DND-41 (cell line): ENCODE data around the gene AGL.

Experiments
- EZH2 ChIP-seq: IDR thresholded peaks from 3 replicates; pipeline ENCODE4 v1.6.1; 2012; ENCODE audit warnings: borderline replicate concordance, low read depth, mild to moderate bottlenecking, moderate library complexity, low read length, inconsistent platforms; ENCODE audit not compliant: severe bottlenecking
- TF ChIP-seq, protein P1 (sequence below): IDR thresholded peaks from 2 replicates; pipeline ENCODE4 v1.5.1; 2012; ENCODE audit warnings: borderline replicate concordance, low read length, moderate library complexity, mild to moderate bottlenecking; ENCODE audit not compliant: poor library complexity, severe bottlenecking; ENCODE audit errors: extremely low read depth

- TF ChIP-seq, protein P1, sequence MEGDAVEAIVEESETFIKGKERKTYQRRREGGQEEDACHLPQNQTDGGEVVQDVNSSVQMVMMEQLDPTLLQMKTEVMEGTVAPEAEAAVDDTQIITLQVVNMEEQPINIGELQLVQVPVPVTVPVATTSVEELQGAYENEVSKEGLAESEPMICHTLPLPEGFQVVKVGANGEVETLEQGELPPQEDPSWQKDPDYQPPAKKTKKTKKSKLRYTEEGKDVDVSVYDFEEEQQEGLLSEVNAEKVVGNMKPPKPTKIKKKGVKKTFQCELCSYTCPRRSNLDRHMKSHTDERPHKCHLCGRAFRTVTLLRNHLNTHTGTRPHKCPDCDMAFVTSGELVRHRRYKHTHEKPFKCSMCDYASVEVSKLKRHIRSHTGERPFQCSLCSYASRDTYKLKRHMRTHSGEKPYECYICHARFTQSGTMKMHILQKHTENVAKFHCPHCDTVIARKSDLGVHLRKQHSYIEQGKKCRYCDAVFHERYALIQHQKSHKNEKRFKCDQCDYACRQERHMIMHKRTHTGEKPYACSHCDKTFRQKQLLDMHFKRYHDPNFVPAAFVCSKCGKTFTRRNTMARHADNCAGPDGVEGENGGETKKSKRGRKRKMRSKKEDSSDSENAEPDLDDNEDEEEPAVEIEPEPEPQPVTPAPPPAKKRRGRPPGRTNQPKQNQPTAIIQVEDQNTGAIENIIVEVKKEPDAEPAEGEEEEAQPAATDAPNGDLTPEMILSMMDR: no peak
- TF ChIP-seq EZH2: no peak
Observed at GRCh38 chr1:99869304-99869703, 19.1 kb downstream of the AGL start.
